Fibroblast of the aortic adventitia (primary cell): ENCODE results near the gene PDZD2. TPM values are rescaled to one million over a fixed set of nuclear protein-coding genes. Genes with fewer than 3 reads are reported as not detected.

Experiments
- DNase-seq: peaks from one replicate; pipeline ENCODE4 v3.0.0-alpha.2; 2010; ENCODE audit warnings: low read depth
- H3K4me3 ChIP-seq: 2 replicates; pipeline ENCODE4 v1.5.1; 2011; ENCODE audit warnings: low read depth, mild to moderate bottlenecking, control low read depth, low read length, moderate library complexity
- CTCF ChIP-seq: IDR thresholded peaks from 2 replicates; pipeline ENCODE4 v1.5.1; 2011; ENCODE audit warnings: mild to moderate bottlenecking, low read length, control low read depth, inconsistent platforms; ENCODE audit not compliant: insufficient read depth
- total RNA-seq: library from RNA; depleted of rRNA; stranded (reverse); fragments of >200 nt; gene quantifications from 2 replicates; pipeline ENCODE4 v1.2.3, GENCODE V29; 2012; ENCODE audit warnings: low replicate concordance

PDZD2 gene
- total RNA-seq, 1 donor: under 0.01 TPM

- H3K4me3 ChIP-seq: no peak overlapping the region
- DNase-seq: no peak
- no peak for TF ChIP-seq CTCF
These were observed 460.0 kb downstream of the PDZD2 start for GRCh38 chr5:32098890-32099310.

GRCh38 chr5:32099486-32100035 is 460.6 kb downstream of the PDZD2 start:
- no peak for DNase-seq
- no peak for TF ChIP-seq CTCF

GRCh38 chr5:32100230-32100629 is 461.3 kb downstream of the PDZD2 start:
- H3K4me3 ChIP-seq: no peak overlapping the region
- no peak for DNase-seq
- no peak for TF ChIP-seq CTCF

More at GRCh38 chr5:32099486-32100035, 460.6 kb downstream of the PDZD2 start:
- no peak overlapping the region for H3K4me3 ChIP-seq

GRCh38 chr5:32100691-32101302 is 461.9 kb downstream of the PDZD2 start:
- no peak for TF ChIP-seq CTCF
- DNase-seq: no peak

GRCh38 chr5:32102254-32102986 is 463.5 kb downstream of the PDZD2 start:
- no peak overlapping the region for H3K4me3 ChIP-seq
- no peak for DNase-seq
- no peak for TF ChIP-seq CTCF

More at GRCh38 chr5:32100691-32101302, 461.9 kb downstream of the PDZD2 start:
- no peak overlapping the region for H3K4me3 ChIP-seq

GRCh38 chr5:32103521-32103920 is 464.6 kb downstream of the PDZD2 start:
- no peak for DNase-seq
- no peak overlapping the region for H3K4me3 ChIP-seq
- no peak for TF ChIP-seq CTCF
